Peyer's patch (tissue), 4 donors: ENCODE results near the gene AANAT.

Experiments
- CTCF ChIP-seq, 6 experiments: fragments of 450-650 bp in 4 of 6; fragments of 200-600 bp in 2 of 6; sonication (generic) in 1 of 6; IDR thresholded peaks; one replicate each; pipeline ENCODE4 v1.5.1; 2017 to 2019; ENCODE audit warnings: antibody characterized with exemption in 6 of 6, mild to moderate bottlenecking in 3 of 6, moderate library complexity in 1 of 6
- POLR2A ChIP-seq, 2 donors: fragments of 450-650 bp; IDR thresholded peaks; one replicate each; pipeline ENCODE4 v1.5.1; 2017; ENCODE audit warnings: antibody characterized with exemption in 2 of 2, mild to moderate bottlenecking in 2 of 2, moderate library complexity in 2 of 2

DNA sequence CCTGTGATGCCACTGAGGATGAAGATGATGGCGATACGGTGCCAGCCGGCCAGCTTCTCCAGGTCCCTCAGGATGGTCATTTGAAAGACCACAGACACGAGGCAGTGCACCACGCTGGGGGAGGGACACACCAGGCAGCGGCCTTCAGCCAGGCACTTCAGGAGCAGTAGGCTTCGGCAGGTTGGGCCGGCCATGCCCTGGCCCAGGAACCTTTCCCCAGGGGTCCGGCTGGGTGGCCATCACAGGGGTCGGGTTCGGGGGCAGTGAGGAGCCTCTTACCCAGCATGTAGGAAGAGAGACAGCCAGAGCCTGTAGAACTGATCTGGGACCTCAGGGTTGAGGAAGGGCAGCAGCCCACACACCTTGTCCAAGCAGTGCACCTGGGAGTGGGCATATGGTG lies 5.3 kb downstream of the AANAT start:
- TF ChIP-seq POLR2A (IDR thresholded peaks at IDR 0.05) (no peak), CTCF (IDR thresholded peaks at IDR 0.05) (no peak)
